Fibroblast of mammary gland (primary cell): ENCODE measurements around the gene ATP6V1F.

ENCODE experiments used
- DNase-seq: peaks from one replicate; pipeline ENCODE4 v3.0.0-alpha.2; 2010; ENCODE audit warnings: low read depth
- H3K4me3 ChIP-seq: 2 replicates; pipeline ENCODE4 v1.5.1; 2011; ENCODE audit warnings: low read depth, mild to moderate bottlenecking, low read length, moderate library complexity; ENCODE audit not compliant: control insufficient read depth
- TF ChIP-seq, protein P1 (sequence below): conservative IDR thresholded peaks from 2 replicates; pipeline ENCODE4 v1.5.1; 2011; ENCODE audit warnings: low read depth, low read length, inconsistent platforms; ENCODE audit not compliant: control insufficient read depth, insufficient read depth

The ATP6V1F gene

DNA sequence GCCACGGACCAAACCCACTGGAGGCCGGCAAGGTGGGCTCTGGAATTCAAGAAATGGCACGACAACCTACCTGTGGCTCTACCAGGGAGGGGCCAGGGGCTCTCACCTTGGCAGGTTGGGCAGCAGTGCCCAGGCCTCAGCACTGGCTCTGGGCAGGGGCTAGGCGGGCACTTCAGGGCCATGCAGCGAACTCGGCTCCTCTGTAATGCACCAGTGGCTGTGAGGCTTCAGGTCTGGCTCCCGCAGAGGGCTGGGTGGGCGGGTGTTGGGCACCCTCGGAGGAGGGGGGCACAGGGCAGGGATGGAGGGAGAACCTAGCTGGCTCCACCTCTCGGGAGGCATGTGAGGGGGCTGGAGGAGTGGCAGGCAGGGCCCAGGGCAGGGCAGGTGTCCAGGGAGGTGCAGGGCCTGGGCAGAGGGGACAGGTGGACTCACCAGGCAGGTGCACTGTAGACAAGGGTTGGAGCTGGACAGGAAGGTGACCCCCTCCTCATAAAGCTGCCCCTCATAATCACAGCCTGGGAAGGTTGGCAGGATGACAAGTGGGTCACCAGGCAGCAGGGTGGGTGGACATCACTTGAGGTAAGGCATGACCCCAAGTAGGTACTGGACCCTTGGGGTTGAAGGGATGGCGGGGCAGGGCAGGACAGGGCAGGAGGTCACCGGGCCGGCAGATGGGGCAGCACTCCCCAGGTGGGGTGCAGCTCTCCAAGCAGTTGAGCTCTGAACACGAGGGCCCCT, 41.1 kb downstream of the ATP6V1F start:
- H3K4me3 ChIP-seq = no peak overlapping the region
- TF ChIP-seq, protein P1, sequence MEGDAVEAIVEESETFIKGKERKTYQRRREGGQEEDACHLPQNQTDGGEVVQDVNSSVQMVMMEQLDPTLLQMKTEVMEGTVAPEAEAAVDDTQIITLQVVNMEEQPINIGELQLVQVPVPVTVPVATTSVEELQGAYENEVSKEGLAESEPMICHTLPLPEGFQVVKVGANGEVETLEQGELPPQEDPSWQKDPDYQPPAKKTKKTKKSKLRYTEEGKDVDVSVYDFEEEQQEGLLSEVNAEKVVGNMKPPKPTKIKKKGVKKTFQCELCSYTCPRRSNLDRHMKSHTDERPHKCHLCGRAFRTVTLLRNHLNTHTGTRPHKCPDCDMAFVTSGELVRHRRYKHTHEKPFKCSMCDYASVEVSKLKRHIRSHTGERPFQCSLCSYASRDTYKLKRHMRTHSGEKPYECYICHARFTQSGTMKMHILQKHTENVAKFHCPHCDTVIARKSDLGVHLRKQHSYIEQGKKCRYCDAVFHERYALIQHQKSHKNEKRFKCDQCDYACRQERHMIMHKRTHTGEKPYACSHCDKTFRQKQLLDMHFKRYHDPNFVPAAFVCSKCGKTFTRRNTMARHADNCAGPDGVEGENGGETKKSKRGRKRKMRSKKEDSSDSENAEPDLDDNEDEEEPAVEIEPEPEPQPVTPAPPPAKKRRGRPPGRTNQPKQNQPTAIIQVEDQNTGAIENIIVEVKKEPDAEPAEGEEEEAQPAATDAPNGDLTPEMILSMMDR = no peak
- DNase-seq = no peak

DNA sequence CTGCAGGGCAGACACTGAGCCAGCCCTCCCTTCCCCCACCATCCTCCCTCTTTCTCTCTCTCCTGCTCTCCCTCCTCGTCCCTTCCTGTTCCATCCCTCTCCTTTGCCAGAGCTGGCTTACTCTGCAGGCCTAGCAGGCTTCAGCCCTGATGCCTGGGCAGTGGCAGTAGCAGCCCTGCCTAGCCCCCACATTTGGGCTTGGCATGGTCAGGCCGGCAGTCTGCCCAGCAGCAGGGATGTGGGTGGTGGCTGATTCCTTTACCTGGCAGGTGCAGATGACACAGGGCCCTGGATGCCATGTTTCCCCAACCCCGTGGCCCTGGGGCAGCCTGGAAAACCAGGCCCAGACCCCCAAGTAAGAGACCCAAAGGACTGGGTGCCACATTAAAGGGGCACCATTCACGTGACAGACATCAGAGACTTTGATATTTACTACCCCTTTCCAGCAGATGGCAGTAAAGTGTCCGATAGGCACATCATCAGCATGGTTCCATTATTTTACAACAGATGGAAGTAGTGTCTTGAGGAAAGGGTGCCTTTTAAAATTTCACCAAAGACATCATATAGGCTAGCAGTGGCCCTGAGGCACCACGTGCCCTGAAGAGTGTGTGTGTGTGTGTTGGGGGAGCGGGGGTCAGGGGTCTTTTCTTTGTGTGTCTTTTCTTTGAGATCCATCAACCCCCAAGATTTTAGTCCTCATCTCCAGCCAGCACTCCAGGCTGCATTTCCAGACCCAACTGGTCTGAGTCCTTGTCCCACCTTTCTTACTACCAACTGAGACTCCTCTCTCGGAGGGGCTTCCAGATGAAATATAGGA, 41.9 kb downstream of the ATP6V1F start:
- DNase-seq = peak; percentile 57
- H3K4me3 ChIP-seq = no peak overlapping the region
- TF ChIP-seq, protein P1 = peak; percentile 65

DNA sequence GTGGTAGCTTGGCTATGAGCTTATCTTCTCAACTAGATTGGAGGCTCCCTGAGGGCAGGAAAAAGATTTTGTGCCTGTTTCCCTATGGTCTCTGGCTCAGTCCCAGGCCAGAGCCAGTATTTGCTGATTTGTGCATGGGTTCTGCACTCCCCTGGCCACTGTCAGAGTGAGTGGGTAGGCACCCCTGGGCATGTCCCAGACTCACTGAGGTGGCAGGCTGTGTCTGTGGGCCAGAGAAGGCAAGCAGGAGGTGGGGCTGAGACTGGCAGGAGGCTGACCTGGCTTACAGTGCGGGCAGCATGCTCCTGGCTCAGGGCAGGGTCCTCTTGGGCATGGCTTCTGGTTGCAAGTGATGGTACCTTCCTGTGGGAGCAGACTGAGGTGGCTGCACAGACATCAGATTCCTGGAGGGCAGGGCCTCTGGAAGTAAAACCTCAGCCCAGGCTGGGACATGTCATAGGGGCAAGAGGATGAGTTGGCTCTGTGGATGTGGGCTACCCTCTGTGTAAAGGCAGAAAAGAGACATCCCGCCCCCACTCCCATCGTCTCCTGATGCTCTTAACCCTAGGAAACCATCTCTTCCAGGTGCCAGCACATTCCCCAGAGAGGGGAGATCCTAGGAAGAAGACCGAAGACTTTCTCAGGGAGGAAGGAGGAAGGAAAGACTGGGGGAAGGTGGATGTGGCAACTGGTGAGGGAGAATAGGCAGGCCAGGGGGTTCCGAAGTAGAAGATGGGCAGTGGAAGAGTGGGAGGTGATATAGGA, 43.5 kb downstream of the ATP6V1F start:
- no peak overlapping the region for H3K4me3 ChIP-seq
- TF ChIP-seq, protein P1 = no peak
- DNase-seq = no peak

DNA sequence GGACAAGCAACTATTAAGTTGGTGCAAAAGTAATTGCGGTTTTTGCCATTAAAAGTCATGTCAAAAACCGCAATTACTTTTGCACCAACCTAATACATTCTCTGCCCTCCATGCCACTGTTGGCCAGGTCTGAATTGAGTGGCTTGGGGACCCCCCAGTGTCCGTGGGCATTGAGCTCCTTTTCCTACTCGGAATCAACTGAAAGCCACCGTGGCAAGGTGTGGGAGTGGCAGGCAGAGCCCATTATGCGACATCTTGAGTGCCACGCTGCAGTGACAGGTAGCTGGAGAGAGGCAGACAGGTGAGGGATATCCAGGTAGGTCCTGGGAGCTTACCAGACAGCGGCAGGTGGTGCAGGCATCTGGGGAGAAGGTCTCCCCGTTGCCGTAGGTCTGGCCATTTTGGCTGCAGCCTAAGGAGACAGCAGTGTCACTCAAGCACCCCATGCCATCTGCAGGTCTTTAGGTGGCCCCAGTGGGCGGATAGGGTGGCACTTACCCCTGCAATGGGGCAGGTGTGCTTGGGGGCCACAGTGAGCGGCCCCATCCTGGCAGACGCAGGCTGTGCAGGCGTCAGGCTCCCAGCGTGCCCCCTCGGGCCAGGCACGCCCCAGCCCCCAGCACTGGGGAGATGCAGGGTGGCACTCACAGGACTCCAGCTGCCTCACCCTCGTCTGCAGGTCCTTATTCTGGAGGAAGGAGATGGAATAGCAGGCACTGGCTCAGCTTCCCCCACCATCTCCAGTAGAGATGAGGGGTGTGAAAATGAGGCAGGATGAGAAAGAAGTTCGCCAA, 44.3 kb downstream of the ATP6V1F start:
- no peak overlapping the region for H3K4me3 ChIP-seq
- TF ChIP-seq, protein P1 = no peak
- no peak for DNase-seq

DNA sequence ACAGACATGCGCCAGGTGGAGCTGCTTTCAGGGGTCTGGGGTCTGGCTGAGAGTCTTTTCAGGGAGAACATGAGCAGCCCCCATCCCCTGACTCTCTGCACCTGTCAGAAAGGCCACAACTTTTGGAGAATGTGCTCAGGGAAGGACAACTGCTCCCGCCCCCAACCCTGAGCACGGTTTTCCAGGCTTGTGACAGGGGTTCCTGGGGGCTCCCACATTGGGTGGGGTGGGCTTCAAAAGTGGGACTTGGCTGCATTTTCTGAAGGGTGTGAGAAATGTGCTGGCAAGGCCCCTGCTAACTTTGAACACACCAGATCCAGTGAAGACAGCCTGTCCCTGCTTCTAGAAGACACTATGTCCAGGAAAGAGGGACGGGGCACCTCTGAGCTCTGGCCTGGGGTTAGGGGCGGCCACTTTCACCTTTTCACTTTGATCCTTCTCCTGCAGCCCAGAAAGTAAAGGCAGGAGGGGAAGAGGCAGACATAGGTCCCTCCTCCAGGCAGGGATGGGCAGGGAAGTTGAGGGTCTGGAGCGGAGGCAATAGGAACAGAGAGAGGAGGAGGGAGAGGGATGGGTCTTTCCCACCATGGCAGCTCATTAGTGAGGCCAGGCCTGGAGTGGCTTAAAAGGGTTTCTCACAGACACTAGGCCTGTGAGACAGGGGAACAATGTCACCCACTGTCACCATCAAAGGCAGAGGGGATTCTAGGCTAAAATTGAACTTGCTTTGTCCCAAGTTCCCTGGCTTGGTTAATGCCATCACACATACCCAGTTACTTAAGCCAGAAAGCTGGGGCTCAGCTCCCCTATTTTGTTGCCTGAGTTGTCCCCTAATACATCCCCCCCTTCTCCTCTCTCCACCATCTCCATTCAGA, 46.3 kb downstream of the ATP6V1F start:
- no peak overlapping the region for H3K4me3 ChIP-seq
- no peak for DNase-seq
- TF ChIP-seq, protein P1 = no peak
